ENCODE results near the gene CNP. TPM values are rescaled to one million over a fixed set of nuclear protein-coding genes. Genes with fewer than 3 reads are reported as not detected.

Gene CNP
- polyA plus RNA-seq, 3 donors from 2014 or later = 22.8 to 56.3 (median 44.1) TPM

DNA sequence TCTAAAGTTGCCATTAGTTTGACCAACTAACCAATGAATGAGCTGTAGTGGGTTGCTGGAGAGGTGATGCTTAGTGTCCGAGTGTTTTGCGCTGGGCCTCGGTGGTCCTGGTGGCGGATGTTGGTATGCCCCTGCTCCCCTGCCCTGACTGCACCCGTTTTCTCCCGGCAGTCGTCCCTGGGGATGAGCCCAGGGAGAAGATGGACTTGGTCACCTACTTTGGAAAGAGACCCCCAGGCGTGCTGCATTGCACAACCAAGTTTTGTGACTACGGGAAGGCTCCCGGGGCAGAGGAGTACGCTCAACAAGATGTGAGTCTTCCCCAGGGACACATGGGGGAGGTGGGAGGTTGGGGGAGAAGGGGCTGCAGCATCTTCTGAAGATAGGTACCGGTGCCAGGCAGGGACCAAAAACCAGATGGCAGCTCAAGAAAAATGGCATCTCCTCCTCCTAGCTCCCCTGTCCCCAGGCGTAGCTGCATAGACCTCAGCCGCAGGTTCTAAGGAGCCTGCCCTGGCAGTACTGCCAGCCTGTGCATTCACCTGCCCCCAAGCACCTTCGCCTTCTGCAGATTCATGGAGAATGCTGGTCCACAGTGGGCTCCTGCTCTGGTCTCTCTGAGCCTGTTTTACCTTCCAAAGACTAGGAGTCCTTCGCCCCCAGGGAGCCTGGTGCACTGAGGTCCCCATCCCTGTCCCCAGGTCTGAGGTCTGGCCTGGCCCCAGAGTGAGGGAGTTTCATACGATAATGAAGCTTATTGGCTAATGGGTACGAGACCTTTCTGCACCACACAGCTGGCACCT is 5.3 kb downstream of the CNP start:
- H3K27ac Mint-ChIP-seq = peak overlapping the region; percentile 86 to 93 (median 92)
- H3K4me1 Mint-ChIP-seq = peaks cover 40 to 52% of the 10 kb centered on the region in 2 donors
- H3K27me3 Mint-ChIP-seq (ENCODE audit: low read depth in 3 of 3) = peaks cover 1 to 16% (median 6%) of the 10 kb centered on the region in 3 donors
- no peak for DNase-seq
- peaks cover 0 to 2% (median 0%) of the 10 kb centered on the region in 6 donors for H3K9me3 Mint-ChIP-seq
- peaks cover 6 to 19% (median 10%) of the 10 kb centered on the region in 3 donors for H3K36me3 Mint-ChIP-seq
- peak overlapping the region in 2 of 5 donors; percentile 37 to 42 for H3K4me3 Mint-ChIP-seq

DNA sequence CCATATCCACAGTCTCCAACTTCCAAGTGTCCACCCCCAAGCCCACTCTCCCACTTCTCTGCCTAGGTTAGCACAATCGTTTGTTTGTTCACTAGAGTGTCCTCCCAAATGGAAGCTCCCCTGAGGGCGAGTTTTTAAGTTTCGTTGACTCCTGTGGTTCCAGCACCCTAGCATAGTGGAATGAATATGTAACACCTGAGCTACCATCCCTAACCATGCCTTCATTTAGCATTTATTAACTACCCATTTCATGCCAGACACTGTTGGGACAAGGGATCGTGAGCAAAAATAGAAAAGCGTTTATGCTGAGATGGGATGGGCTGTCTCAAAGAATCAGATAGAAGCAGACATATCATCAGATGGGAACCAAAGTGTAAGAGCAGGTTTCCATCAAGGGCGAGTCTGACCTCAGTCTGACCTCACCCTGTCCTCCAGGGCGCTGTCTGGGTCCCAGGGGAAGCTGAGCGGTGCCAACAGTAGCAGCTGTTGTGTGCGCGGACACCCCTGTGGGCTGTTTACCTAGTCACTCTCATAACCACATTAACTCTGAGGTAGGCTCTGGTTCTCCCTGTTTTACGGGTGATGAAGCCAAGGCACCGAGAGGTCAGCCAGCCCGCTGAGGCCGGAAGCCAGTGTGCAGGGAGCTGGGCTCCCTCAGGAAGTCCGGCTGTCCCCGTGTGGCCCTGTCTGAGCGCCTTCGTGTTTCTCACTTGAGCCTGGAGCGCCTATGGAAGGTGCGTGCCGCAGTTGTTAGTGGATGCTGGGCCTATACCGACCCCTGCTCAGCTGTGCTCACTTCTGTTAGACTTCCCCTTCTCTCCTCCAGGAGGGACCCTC is 6.2 kb downstream of the CNP start:
- peaks cover 34 to 45% of the 10 kb centered on the region in 2 donors for H3K4me1 Mint-ChIP-seq
- peak; percentile 23 to 36 (median 29) for DNase-seq
- peaks cover 1 to 13% (median 6%) of the 10 kb centered on the region in 3 donors for H3K27me3 Mint-ChIP-seq (ENCODE audit: low read depth in 3 of 3)
- peaks cover 0 to 2% (median 0%) of the 10 kb centered on the region in 6 donors for H3K9me3 Mint-ChIP-seq
- H3K36me3 Mint-ChIP-seq = peaks cover 7 to 27% (median 10%) of the 10 kb centered on the region in 3 donors
- H3K4me3 Mint-ChIP-seq = peak overlapping the region; percentile 42 to 76 (median 60)
- H3K27ac Mint-ChIP-seq = peak overlapping the region; percentile 86 to 93 (median 92)

DNA sequence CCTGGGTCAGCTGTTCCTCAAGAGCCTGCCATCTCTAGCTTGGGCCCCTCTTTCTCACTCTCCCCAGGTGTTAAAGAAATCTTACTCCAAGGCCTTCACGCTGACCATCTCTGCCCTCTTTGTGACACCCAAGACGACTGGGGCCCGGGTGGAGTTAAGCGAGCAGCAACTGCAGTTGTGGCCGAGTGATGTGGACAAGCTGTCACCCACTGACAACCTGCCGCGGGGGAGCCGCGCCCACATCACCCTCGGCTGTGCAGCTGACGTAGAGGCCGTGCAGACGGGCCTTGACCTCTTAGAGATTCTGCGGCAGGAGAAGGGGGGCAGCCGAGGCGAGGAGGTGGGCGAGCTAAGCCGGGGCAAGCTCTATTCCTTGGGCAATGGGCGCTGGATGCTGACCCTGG is 6.8 kb downstream of the CNP start:
- Mint-ChIP-seq H3K9me3 (no peaks in the 10 kb centered on the region), H3K4me1 (peaks cover 29 to 39% of the 10 kb centered on the region in 2 donors), H3K27me3 (ENCODE audit: low read depth in 3 of 3) (peaks cover 1 to 15% (median 6%) of the 10 kb centered on the region in 3 donors), H3K27ac (peak overlapping the region; percentile 86 to 93 (median 92)), H3K4me3 (peak overlapping the region; percentile 42 to 76 (median 60)), H3K36me3 (peaks cover 7 to 27% (median 13%) of the 10 kb centered on the region in 3 donors)
- peak; percentile 61 to 64 (median 61) for DNase-seq

DNA sequence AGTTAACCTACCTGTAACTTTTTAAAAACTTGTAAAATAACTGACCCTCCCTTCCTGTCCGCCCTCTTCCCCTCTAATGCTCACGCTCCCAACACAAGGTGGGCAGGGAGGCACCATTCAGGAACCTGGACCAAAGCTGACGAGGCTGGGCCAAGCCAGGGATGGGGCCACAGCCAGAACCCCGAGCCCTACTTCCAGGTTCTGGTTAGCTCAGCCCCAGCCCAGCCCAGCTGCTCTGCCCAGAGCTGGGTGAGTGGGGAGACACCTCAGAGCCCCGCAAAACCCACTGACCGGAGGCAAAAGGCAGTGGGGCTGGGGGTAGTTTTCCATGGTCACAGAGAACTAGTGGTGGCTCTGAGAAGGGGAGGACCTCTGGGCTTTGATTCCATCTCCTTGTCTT is 7.4 kb downstream of the CNP start:
- peaks cover 1 to 14% (median 6%) of the 10 kb centered on the region in 3 donors for H3K27me3 Mint-ChIP-seq (ENCODE audit: low read depth in 3 of 3)
- H3K4me1 Mint-ChIP-seq = peaks cover 28 to 33% of the 10 kb centered on the region in 2 donors
- peak overlapping the region in 4 of 5 donors; percentile 32 to 76 (median 54) for H3K4me3 Mint-ChIP-seq
- DNase-seq = no peak
- peak overlapping the region; percentile 60 to 93 (median 84) for H3K27ac Mint-ChIP-seq
- peaks cover 7 to 27% (median 13%) of the 10 kb centered on the region in 3 donors for H3K36me3 Mint-ChIP-seq
- H3K9me3 Mint-ChIP-seq = no peaks in the 10 kb centered on the region

DNA sequence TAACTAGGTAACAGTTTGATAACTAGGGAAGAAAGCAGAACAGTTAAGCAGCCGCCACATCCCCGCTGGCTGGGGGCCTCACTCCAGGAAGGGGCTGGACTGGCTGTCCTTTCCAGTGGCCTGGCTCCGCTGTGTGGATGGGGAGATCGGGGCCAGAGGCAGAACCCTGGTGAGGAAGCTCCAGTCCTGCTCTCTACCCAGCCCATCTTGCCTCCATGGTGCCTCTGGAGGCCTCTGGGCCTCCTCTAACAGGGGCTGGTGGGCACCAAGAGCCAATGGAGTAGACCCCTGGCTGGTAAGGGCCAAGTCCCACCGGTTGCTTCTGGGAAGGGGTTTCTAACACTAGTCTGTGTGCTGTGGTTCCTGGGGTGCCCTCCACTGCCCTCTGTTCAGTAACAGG is 8.1 kb downstream of the CNP start:
- Mint-ChIP-seq H3K4me3 (no peak overlapping the region), H3K36me3 (peaks cover 7 to 28% (median 13%) of the 10 kb centered on the region in 3 donors), H3K27ac (peak overlapping the region; percentile 40 to 93 (median 80)), H3K27me3 (ENCODE audit: low read depth in 3 of 3) (peaks cover 1 to 14% (median 6%) of the 10 kb centered on the region in 3 donors), H3K9me3 (no peaks in the 10 kb centered on the region), H3K4me1 (peaks cover 28 to 31% of the 10 kb centered on the region in 2 donors)
- DNase-seq = no peak

DNA sequence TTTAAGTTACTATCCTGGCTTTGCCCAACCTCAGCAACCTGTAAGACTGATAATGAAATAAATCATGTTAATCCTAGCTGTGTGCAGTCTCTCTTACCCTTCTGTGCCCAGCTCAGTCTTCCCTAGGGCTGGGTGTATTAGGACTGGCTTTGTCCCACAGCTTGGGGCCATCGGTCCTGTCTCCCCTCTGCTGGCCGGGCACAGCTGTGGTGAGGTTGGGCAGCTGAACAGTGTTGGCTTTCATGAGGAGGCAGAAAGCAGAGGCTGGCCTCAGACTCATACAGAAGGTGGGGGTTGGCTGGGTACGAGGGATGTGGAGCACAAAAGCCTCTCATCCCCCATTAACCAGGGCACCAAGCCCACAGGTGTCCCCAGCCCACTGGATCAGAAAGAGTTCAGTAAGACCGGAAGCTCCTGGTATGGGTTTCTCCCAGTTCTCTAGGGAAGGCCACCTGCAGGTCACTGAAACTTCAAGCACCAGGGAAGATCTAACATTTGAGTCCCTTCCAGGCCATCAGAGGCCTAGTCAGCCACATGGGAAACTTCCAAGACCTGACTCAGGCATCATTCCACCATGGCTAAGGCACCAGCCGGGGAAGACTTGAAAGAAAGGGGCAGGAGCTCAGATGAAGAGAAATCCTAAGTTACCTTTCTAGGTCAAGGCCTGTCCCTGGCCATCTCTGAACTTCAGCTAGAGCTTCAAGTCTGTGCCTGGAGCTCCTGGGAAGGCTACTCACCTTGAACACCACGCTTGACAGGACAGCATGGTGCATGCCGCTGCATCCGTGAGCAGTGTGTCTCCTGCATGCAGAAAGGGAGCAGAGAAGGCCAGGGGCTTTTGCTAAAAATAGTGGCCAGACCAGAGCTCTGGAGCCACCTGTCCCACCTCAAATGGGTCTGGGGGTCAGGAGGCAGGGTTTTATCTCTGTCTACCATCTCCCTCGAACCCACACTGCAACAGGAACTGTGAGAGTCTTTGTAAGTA is 8.8 kb downstream of the CNP start:
- peaks cover 28 to 31% of the 10 kb centered on the region in 2 donors for H3K4me1 Mint-ChIP-seq
- H3K9me3 Mint-ChIP-seq = no peaks in the 10 kb centered on the region
- H3K36me3 Mint-ChIP-seq = peaks cover 7 to 31% (median 13%) of the 10 kb centered on the region in 3 donors
- peak overlapping the region in 4 of 6 donors; percentile 40 to 84 (median 52) for H3K27ac Mint-ChIP-seq
- H3K4me3 Mint-ChIP-seq = no peak overlapping the region
- no peak for DNase-seq
- peaks cover 1 to 14% (median 6%) of the 10 kb centered on the region in 3 donors for H3K27me3 Mint-ChIP-seq (ENCODE audit: low read depth in 3 of 3)

DNA sequence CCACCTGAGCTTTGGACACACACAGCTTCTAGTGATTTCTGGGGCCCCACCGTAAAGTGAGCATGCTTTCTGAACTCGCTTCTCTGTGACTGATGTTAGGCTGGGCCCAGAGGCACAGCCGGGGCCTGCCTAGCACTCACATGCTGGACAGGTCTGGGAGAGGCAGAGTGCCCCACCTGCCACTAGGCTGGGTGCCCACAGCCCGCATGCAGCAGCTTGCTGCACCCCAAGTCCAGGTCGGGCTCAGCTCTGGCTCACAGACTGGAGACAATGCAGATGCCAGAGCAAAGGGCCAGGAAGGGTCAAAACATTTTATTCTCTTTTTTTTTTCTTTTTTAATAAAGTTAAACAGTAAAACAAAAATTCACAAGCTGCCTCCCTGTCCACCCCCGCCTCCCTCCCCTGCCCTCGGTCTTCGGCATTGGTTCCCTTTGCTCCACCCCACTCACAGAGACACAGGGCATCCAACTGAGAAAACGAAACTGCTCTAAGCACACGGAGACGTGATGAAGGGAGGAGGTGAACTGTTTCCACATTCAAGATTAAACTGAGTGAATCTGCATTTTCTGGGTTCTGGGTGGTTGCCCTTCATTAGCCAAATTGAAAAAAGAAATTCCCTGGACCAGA is 9.7 kb downstream of the CNP start:
- H3K36me3 Mint-ChIP-seq = peaks cover 11 to 35% (median 13%) of the 10 kb centered on the region in 3 donors
- H3K9me3 Mint-ChIP-seq = no peaks in the 10 kb centered on the region
- H3K27me3 Mint-ChIP-seq (ENCODE audit: low read depth in 3 of 3) = peaks cover 1 to 14% (median 6%) of the 10 kb centered on the region in 3 donors
- H3K4me3 Mint-ChIP-seq = no peak overlapping the region
- peak overlapping the region in 3 of 6 donors; percentile 55 to 75 (median 58) for H3K27ac Mint-ChIP-seq
- peaks cover 24 to 27% of the 10 kb centered on the region in 2 donors for H3K4me1 Mint-ChIP-seq
- DNase-seq = no peak

DNA sequence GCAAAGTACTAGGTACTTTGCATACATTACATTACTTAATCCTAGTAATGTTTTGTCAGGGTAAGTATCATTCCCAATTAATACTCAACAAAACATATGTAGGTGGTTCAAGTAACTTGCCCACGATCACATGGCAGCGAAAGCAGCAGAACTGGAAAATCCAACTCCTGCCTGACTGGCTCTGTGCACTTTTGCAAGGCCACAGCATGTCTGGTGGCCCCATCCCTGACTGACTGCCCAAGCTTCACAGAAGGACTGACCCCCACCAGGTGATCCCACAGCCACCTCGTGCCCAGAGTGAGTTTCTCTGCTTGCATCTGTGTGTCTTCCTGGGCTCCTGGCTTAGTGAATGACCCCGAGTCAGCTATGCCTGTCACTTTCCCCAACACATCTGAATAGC is 11.4 kb downstream of the CNP start:
- no peak for DNase-seq
- peaks cover 13 to 16% of the 10 kb centered on the region in 2 donors for H3K4me1 Mint-ChIP-seq
- peak overlapping the region in 3 of 6 donors; percentile 13 to 40 (median 15) for H3K27ac Mint-ChIP-seq
- H3K4me3 Mint-ChIP-seq = no peak overlapping the region
- peaks cover 14 to 48% (median 17%) of the 10 kb centered on the region in 3 donors for H3K36me3 Mint-ChIP-seq
- H3K27me3 Mint-ChIP-seq (ENCODE audit: low read depth in 3 of 3) = peaks cover 1 to 8% (median 4%) of the 10 kb centered on the region in 3 donors
- H3K9me3 Mint-ChIP-seq = no peaks in the 10 kb centered on the region

DNA sequence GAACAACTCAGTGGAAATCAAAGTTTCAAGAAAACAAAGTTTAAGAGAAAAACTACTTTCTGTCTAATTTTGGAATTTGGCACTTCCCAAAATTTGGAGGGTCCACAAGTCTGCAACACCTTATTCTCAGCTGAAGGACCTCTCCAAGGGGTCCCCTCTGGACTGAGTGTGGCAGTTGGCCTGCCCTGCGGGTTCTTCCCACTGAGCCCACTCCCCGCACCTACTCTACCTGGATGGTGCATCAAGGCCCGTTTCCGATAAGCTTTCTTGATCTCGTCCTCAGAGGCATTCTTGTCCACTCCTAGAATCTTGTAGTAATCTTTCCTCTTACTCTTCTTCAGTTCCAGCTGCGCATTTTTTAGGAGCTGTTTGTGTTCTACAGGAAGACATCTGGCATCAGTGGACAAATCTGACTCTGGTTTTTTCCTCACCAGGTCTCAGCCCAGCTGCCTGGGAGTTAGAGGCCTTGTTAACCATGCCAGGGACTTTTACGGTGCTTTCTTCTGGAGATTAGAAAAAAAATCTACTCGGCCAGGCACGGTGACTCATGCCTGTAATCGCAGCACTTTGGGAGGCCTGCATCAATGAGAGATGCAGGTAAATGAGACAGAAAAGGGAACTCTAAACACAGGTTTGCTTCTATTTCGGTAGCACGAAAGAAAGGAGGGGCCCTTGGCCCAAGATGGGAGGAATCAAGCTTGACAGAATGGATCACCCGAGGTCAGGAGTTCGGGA is 15.6 kb downstream of the CNP start:
- DNase-seq = no peak
- H3K27ac Mint-ChIP-seq = no peak overlapping the region
- H3K4me1 Mint-ChIP-seq = no peaks in the 10 kb centered on the region
- no peaks in the 10 kb centered on the region for H3K9me3 Mint-ChIP-seq
- no peak overlapping the region for H3K4me3 Mint-ChIP-seq
- H3K27me3 Mint-ChIP-seq (ENCODE audit: low read depth in 3 of 3) = peaks cover 0 to 5% (median 2%) of the 10 kb centered on the region in 3 donors
- peaks cover 13 to 50% (median 30%) of the 10 kb centered on the region in 3 donors for H3K36me3 Mint-ChIP-seq

DNA sequence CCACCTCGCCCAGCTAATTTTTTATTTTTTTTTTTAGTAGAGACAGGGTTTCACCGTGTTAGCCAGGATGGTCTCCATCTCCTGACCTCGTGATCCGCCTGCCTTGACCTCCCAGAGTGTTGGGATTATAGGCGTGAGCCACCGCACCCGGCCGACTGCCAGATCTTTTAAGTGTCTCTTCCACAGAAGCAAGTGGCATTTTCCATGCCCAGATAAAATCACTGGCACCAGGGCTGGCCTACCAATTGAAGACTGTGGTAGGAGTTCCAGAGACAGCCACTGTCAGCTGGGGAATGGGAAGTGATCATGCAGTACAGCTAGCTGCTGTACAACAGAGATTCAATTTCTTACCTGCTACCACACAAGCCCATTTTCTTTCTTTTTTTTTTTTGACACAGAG is 17.9 kb downstream of the CNP start:
- Mint-ChIP-seq H3K27ac (no peak overlapping the region), H3K9me3 (no peaks in the 10 kb centered on the region), H3K36me3 (peaks cover 13 to 56% (median 42%) of the 10 kb centered on the region in 3 donors), H3K4me1 (no peaks in the 10 kb centered on the region), H3K27me3 (ENCODE audit: low read depth in 3 of 3) (peaks cover 0 to 2% (median 2%) of the 10 kb centered on the region in 3 donors), H3K4me3 (no peak overlapping the region)
- no peak for DNase-seq

DNA sequence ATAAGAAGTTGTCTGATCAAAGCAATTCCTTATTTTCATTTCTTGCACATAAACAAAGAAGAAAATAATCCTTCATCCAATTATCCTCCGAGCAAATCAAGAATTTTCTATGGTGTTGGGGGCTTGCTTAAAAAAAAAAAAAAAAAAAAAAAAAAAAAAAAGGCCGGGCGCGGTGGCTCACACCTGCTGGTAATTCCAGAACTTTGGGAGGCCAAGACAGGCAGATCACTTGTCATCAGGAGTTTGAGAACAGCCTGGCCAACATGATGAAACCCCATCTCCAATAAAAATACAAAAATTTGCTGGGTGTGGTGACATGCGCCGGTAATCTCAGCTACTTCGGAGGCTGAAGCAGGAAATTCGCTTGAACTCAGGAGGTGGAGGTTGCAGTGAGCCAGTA is 19.3 kb downstream of the CNP start:
- H3K4me1 Mint-ChIP-seq = no peaks in the 10 kb centered on the region
- peaks cover 0 to 2% (median 2%) of the 10 kb centered on the region in 3 donors for H3K27me3 Mint-ChIP-seq (ENCODE audit: low read depth in 3 of 3)
- no peaks in the 10 kb centered on the region for H3K9me3 Mint-ChIP-seq
- no peak overlapping the region for H3K4me3 Mint-ChIP-seq
- H3K36me3 Mint-ChIP-seq = peaks cover 13 to 56% (median 41%) of the 10 kb centered on the region in 3 donors
- no peak for DNase-seq
- peak overlapping the region in 1 of 6 donors; percentile 64 for H3K27ac Mint-ChIP-seq

DNA sequence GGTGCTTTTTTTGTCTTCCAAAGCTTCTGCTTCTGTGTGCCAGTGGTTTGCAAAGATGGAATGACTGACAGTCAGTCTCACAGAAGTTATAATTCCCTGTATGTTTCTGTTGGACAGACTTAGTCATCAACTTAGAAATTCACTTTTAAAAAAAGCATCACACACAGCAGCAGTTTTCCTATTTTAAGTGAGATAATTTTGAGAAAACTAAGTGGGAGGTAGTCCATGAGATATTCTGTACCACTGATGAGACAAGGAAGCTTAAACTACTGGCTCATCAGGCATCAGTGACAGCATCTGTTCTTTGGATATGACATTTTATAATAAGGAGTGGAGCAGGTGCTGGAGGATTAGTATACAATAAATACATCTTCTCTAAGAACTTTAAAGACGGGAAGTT is 20.0 kb downstream of the CNP start:
- Mint-ChIP-seq H3K27me3 (ENCODE audit: low read depth in 3 of 3) (peaks cover 0 to 2% (median 2%) of the 10 kb centered on the region in 3 donors), H3K9me3 (no peaks in the 10 kb centered on the region), H3K27ac (peak overlapping the region in 1 of 6 donors; percentile 64), H3K4me3 (no peak overlapping the region), H3K4me1 (no peaks in the 10 kb centered on the region), H3K36me3 (peaks cover 18 to 61% (median 43%) of the 10 kb centered on the region in 3 donors)
- DNase-seq = no peak

All from immature natural killer cell (primary cell).